Astrocyte of the spinal cord (primary cell): Measurements from ENCODE around the gene NEDD4.
"Not testable (repeated sequence)": the region's sequence is repeated elsewhere in the genome, so short reads cannot be mapped to it uniquely, and the experiment has no call there.

Experiments
- DNase-seq: peaks from one replicate; pipeline ENCODE4 v3.0.0; 2011; ENCODE audit warnings: low read depth, low spot score
- H3K4me3 ChIP-seq: 2 replicates; pipeline ENCODE4 v1.5.1; 2011; ENCODE audit warnings: low read depth, mild to moderate bottlenecking, low read length, moderate library complexity
- CTCF ChIP-seq: IDR thresholded peaks from 2 replicates; pipeline ENCODE4 v1.5.1; 2012; ENCODE audit warnings: low read depth, mild to moderate bottlenecking, low read length, inconsistent platforms
- in situ Hi-C: cut with HindIII; loops from 2 replicates; pipeline ENCODE4 v1.10.0; 2017; ENCODE audit warnings: low sequenced_read_pairs

Gene NEDD4

GRCh38 chr15:55823699-55824340, 169.6 kb downstream of the NEDD4 start:
- in situ Hi-C loops = no loop called here
- no peak overlapping the region for H3K4me3 ChIP-seq
- TF ChIP-seq CTCF = no peak
- no peak for DNase-seq

- no peak overlapping the region for H3K4me3 ChIP-seq
- peak; percentile 90 for DNase-seq
- in situ Hi-C loops = no loop called here
- TF ChIP-seq CTCF = no peak
These were observed 170.2 kb downstream of the NEDD4 start for GRCh38 chr15:55823191-55823670.

- in situ Hi-C loops, DNase-seq, H3K4me3 ChIP-seq: not testable (repeated sequence)
These were observed 171.7 kb downstream of the NEDD4 start for GRCh38 chr15:55821740-55822139.

- no peak for DNase-seq
- no peak for TF ChIP-seq CTCF
- H3K4me3 ChIP-seq = no peak overlapping the region
- in situ Hi-C loops = no loop called here
These were observed 173.4 kb downstream of the NEDD4 start for GRCh38 chr15:55820043-55820442.

GRCh38 chr15:55819397-55820034, 173.9 kb downstream of the NEDD4 start:
- H3K4me3 ChIP-seq = no peak overlapping the region
- in situ Hi-C loops = no loop called here
- TF ChIP-seq CTCF = no peak
- DNase-seq = no peak

GRCh38 chr15:55816017-55816416, 177.4 kb downstream of the NEDD4 start:
- peak; percentile 34 for DNase-seq
- no peak for TF ChIP-seq CTCF
- in situ Hi-C loops = no loop called here
- H3K4me3 ChIP-seq = no peak overlapping the region

- no peak for DNase-seq
These were observed 190.6 kb downstream of the NEDD4 start for GRCh38 chr15:55802600-55803376.

More at GRCh38 chr15:55802600-55803376, 190.6 kb downstream of the NEDD4 start:
- in situ Hi-C loops = no loop called here
- H3K4me3 ChIP-seq = no peak overlapping the region
- TF ChIP-seq CTCF = no peak
